HL-60 (cell line): ENCODE results near the gene GRK5.

Experiments
- CTCF ChIP-seq: IDR thresholded peaks from one replicate; pipeline ENCODE4 v1.5.1; 2011; ENCODE audit warnings: low read length, control low read depth, inconsistent platforms; ENCODE audit not compliant: insufficient read depth
- GABPA ChIP-seq: IDR thresholded peaks from 2 replicates; pipeline ENCODE4 v1.6.1; 2012; ENCODE audit warnings: low read depth
- POLR2AphosphoS5 ChIP-seq: IDR thresholded peaks from 2 replicates; pipeline ENCODE4 v1.6.1; 2012; ENCODE audit warnings: low read depth

GRCh38 chr10:119439922-119440321 is 232.6 kb downstream of the GRK5 start:
- TF ChIP-seq CTCF, result no peak
- TF ChIP-seq POLR2AphosphoS5, result no peak
- no peak for TF ChIP-seq GABPA
